ENCODE measurements around the gene DCLK1.

Gene DCLK1

GRCh38 chr13:35854286-35854685 lies 276.9 kb downstream of the DCLK1 start:
- no peak for DNase-seq

GRCh38 chr13:35851881-35852280 lies 279.3 kb downstream of the DCLK1 start:
- no peak for DNase-seq

GRCh38 chr13:35851356-35851755 lies 279.8 kb downstream of the DCLK1 start:
- DNase-seq, result no peak

- DNase-seq, result no peak
Observed at GRCh38 chr13:35850569-35850968, 280.6 kb downstream of the DCLK1 start.

- no peak for DNase-seq
Observed at GRCh38 chr13:35849256-35849644, 281.9 kb downstream of the DCLK1 start.

GRCh38 chr13:35848336-35849255 lies 282.6 kb downstream of the DCLK1 start:
- DNase-seq, result no peak

- DNase-seq, result no peak
Observed at GRCh38 chr13:35843272-35843671, 287.9 kb downstream of the DCLK1 start.

GRCh38 chr13:35841060-35841521 lies 290.1 kb downstream of the DCLK1 start:
- no peak for DNase-seq

- DNase-seq, result no peak
Observed at GRCh38 chr13:35839806-35840205, 291.4 kb downstream of the DCLK1 start.

- no peak for DNase-seq
Observed at GRCh38 chr13:35838356-35838755, 292.8 kb downstream of the DCLK1 start.

- no peak for DNase-seq
Observed at GRCh38 chr13:35836446-35836845, 294.7 kb downstream of the DCLK1 start.

GRCh38 chr13:35835989-35836388 lies 295.2 kb downstream of the DCLK1 start:
- no peak for DNase-seq

- DNase-seq, result no peak
Observed at GRCh38 chr13:35833608-35834275, 297.4 kb downstream of the DCLK1 start.

GRCh38 chr13:35833031-35833430 lies 298.2 kb downstream of the DCLK1 start:
- no peak for DNase-seq

GRCh38 chr13:35832551-35832950 lies 298.6 kb downstream of the DCLK1 start:
- no peak for DNase-seq

GRCh38 chr13:35830850-35831450 lies 300.2 kb downstream of the DCLK1 start:
- DNase-seq, result no peak

- no peak for DNase-seq
Observed at GRCh38 chr13:35826626-35827254, 304.4 kb downstream of the DCLK1 start.

GRCh38 chr13:35824825-35825224 lies 306.4 kb downstream of the DCLK1 start:
- no peak for DNase-seq

GRCh38 chr13:35824395-35824794 lies 306.8 kb downstream of the DCLK1 start:
- no peak for DNase-seq

GRCh38 chr13:35822666-35823065 lies 308.5 kb downstream of the DCLK1 start:
- no peak for DNase-seq

- DNase-seq, result peak; percentile 87
Observed at GRCh38 chr13:35818633-35819067, 312.5 kb downstream of the DCLK1 start.

- DNase-seq, result peak; percentile 87
Observed at GRCh38 chr13:35817642-35818607, 313.3 kb downstream of the DCLK1 start.
